Measurements from ENCODE around the gene APBA1.

The APBA1 gene

GRCh38 chr9:69617006-69617405 is 55.2 kb downstream of the APBA1 start:
- Histone ChIP-seq H3K4me1 (peaks cover 10% of the 10 kb centered on the region), H4K20me1 (no peaks in the 10 kb centered on the region), H3K4me3 (no peak overlapping the region), H3K36me3 (peaks cover 25% of the 10 kb centered on the region), H3K9ac (no peak overlapping the region), H3K9me3 (no peaks in the 10 kb centered on the region), H3K4me2 (no peak overlapping the region), H3K27me3 (no peaks in the 10 kb centered on the region), H3K27ac (no peak overlapping the region)
- no peak for TF ChIP-seq Cebpa-rat (IDR thresholded peaks at IDR 0.05)

- H3K9me3 ChIP-seq, result no peaks in the 10 kb centered on the region
- H3K27ac ChIP-seq, result no peak overlapping the region
- peaks cover 18% of the 10 kb centered on the region for H3K36me3 ChIP-seq
- H4K20me1 ChIP-seq, result no peaks in the 10 kb centered on the region
- no peak for TF ChIP-seq Cebpa-rat (IDR thresholded peaks at IDR 0.05)
- no peaks in the 10 kb centered on the region for H3K27me3 ChIP-seq
- H3K4me1 ChIP-seq, result peaks cover 10% of the 10 kb centered on the region
- no peak overlapping the region for H3K4me3 ChIP-seq
- H3K9ac ChIP-seq, result no peak overlapping the region
- no peak overlapping the region for H3K4me2 ChIP-seq
These were observed 56.3 kb downstream of the APBA1 start for GRCh38 chr9:69615880-69616279.

- H3K4me3 ChIP-seq, result no peak overlapping the region
- no peak overlapping the region for H3K4me2 ChIP-seq
- H3K27ac ChIP-seq, result no peak overlapping the region
- TF ChIP-seq Cebpa-rat (IDR thresholded peaks at IDR 0.05), result no peak
- peaks cover 11% of the 10 kb centered on the region for H3K4me1 ChIP-seq
- no peaks in the 10 kb centered on the region for H3K36me3 ChIP-seq
- H3K9me3 ChIP-seq, result peaks cover 17% of the 10 kb centered on the region; the same call in 1 of the 2 replicates
- no peak overlapping the region for H3K9ac ChIP-seq
- no peaks in the 10 kb centered on the region for H4K20me1 ChIP-seq
- no peaks in the 10 kb centered on the region for H3K27me3 ChIP-seq
These were observed 61.0 kb downstream of the APBA1 start for GRCh38 chr9:69611221-69611620.

GRCh38 chr9:69609156-69609555 is 63.0 kb downstream of the APBA1 start:
- Histone ChIP-seq H3K27ac (no peak overlapping the region), H3K9ac (no peak overlapping the region), H3K4me1 (peaks cover 24% of the 10 kb centered on the region), H3K4me2 (no peak overlapping the region), H3K36me3 (no peaks in the 10 kb centered on the region), H3K27me3 (no peaks in the 10 kb centered on the region), H4K20me1 (no peaks in the 10 kb centered on the region), H3K9me3 (peaks cover 17% of the 10 kb centered on the region; the same call in 1 of the 2 replicates), H3K4me3 (no peak overlapping the region)
- TF ChIP-seq Cebpa-rat (IDR thresholded peaks at IDR 0.05), result no peak

- peak overlapping the region; percentile 47 for H3K4me2 ChIP-seq
- no peak for TF ChIP-seq Cebpa-rat (IDR thresholded peaks at IDR 0.05)
These were observed 66.1 kb downstream of the APBA1 start for GRCh38 chr9:69606089-69606488.

GRCh38 chr9:69605406-69605805 is 66.8 kb downstream of the APBA1 start:
- Histone ChIP-seq H3K36me3 (peaks cover 1% of the 10 kb centered on the region; the same call in 1 of the 2 replicates), H3K27ac (no peak overlapping the region), H3K4me2 (peak overlapping the region; percentile 47)

More at GRCh38 chr9:69606089-69606488, 66.1 kb downstream of the APBA1 start:
- Histone ChIP-seq H3K4me3 (no peak overlapping the region), H3K36me3 (no peaks in the 10 kb centered on the region), H3K27me3 (no peaks in the 10 kb centered on the region), H4K20me1 (no peaks in the 10 kb centered on the region), H3K4me1 (peaks cover 14% of the 10 kb centered on the region), H3K9me3 (peaks cover 17% of the 10 kb centered on the region; the same call in 1 of the 2 replicates), H3K9ac (no peak overlapping the region), H3K27ac (no peak overlapping the region)

GRCh38 chr9:69604568-69605219 is 67.5 kb downstream of the APBA1 start:
- no peaks in the 10 kb centered on the region for H4K20me1 ChIP-seq
- H3K4me2 ChIP-seq, result no peak overlapping the region
- H3K27me3 ChIP-seq, result no peaks in the 10 kb centered on the region
- H3K36me3 ChIP-seq, result peaks cover 8% of the 10 kb centered on the region; the same call in 1 of the 2 replicates
- no peak overlapping the region for H3K4me3 ChIP-seq
- H3K4me1 ChIP-seq, result peaks cover 14% of the 10 kb centered on the region
- H3K9me3 ChIP-seq, result peaks cover 19% of the 10 kb centered on the region
- H3K9ac ChIP-seq, result no peak overlapping the region
- TF ChIP-seq Cebpa-rat (IDR thresholded peaks at IDR 0.05), result no peak
- no peak overlapping the region for H3K27ac ChIP-seq

More at GRCh38 chr9:69605406-69605805, 66.8 kb downstream of the APBA1 start:
- Histone ChIP-seq H3K27me3 (no peaks in the 10 kb centered on the region), H3K4me1 (peaks cover 14% of the 10 kb centered on the region), H3K4me3 (no peak overlapping the region), H4K20me1 (no peaks in the 10 kb centered on the region), H3K9me3 (peaks cover 17% of the 10 kb centered on the region; the same call in 1 of the 2 replicates), H3K9ac (no peak overlapping the region)
- TF ChIP-seq Cebpa-rat (IDR thresholded peaks at IDR 0.05), result no peak

- H3K4me1 ChIP-seq, result peaks cover 14% of the 10 kb centered on the region
- no peak overlapping the region for H3K9ac ChIP-seq
- no peaks in the 10 kb centered on the region for H3K27me3 ChIP-seq
- H3K36me3 ChIP-seq, result peaks cover 12% of the 10 kb centered on the region; the same call in 1 of the 2 replicates
- no peak overlapping the region for H3K4me3 ChIP-seq
- H3K4me2 ChIP-seq, result no peak overlapping the region
- H3K9me3 ChIP-seq, result peaks cover 24% of the 10 kb centered on the region; the same call in 1 of the 2 replicates
- H4K20me1 ChIP-seq, result no peaks in the 10 kb centered on the region
- TF ChIP-seq Cebpa-rat (IDR thresholded peaks at IDR 0.05), result no peak
- H3K27ac ChIP-seq, result no peak overlapping the region
These were observed 68.5 kb downstream of the APBA1 start for GRCh38 chr9:69603656-69604055.

GRCh38 chr9:69602773-69603172 is 69.4 kb downstream of the APBA1 start:
- Histone ChIP-seq H3K9ac (no peak overlapping the region), H3K4me1 (peaks cover 14% of the 10 kb centered on the region), H3K27ac (no peak overlapping the region), H3K36me3 (peaks cover 16% of the 10 kb centered on the region; the same call in 1 of the 2 replicates), H3K4me3 (no peak overlapping the region), H3K4me2 (no peak overlapping the region), H3K9me3 (peaks cover 28% of the 10 kb centered on the region; the same call in 1 of the 2 replicates), H3K27me3 (no peaks in the 10 kb centered on the region), H4K20me1 (no peaks in the 10 kb centered on the region)
- TF ChIP-seq Cebpa-rat (IDR thresholded peaks at IDR 0.05), result no peak

- H3K9ac ChIP-seq, result no peak overlapping the region; the same call in 1 of the 2 replicates
- peaks cover 16% of the 10 kb centered on the region; the same call in 1 of the 2 replicates for H3K36me3 ChIP-seq
- no peak overlapping the region for H3K4me3 ChIP-seq
- H3K9me3 ChIP-seq, result peaks cover 24% of the 10 kb centered on the region
- no peak overlapping the region for H3K4me2 ChIP-seq
- H3K27me3 ChIP-seq, result no peaks in the 10 kb centered on the region
- H3K27ac ChIP-seq, result no peak overlapping the region
- TF ChIP-seq Cebpa-rat (IDR thresholded peaks at IDR 0.05), result no peak
- H4K20me1 ChIP-seq, result no peaks in the 10 kb centered on the region
- H3K4me1 ChIP-seq, result peaks cover 14% of the 10 kb centered on the region
These were observed 70.5 kb downstream of the APBA1 start for GRCh38 chr9:69601698-69602097.
